Erythroblast (primary cell): Measurements from ENCODE around the gene HEPN1.

Experiments used
- GATA1 ChIP-seq: IDR thresholded peaks from 2 replicates; pipeline ENCODE4 v1.6.1; 2011; ENCODE audit warnings: low read depth, mild to moderate bottlenecking, control low read depth, low read length, moderate library complexity
- POLR2A ChIP-seq: IDR thresholded peaks from 2 replicates; pipeline ENCODE4 v1.6.1; 2011; ENCODE audit warnings: mild to moderate bottlenecking, low read length

- no peak for TF ChIP-seq POLR2A
- TF ChIP-seq GATA1: no peak
Measured at GRCh38 chr11:124934862-124935547, 16.0 kb downstream of the HEPN1 start.
